Endothelial cell of umbilical vein (primary cell): Measurements from ENCODE around the gene PPFIA1. TPM values are rescaled to one million over a fixed set of nuclear protein-coding genes. Genes with fewer than 3 reads are reported as not detected.

Source experiments
- BruUV-seq: library from RNA; stranded (reverse); fragments of 400-500 nt; replicated peaks from 2 replicates; lab custom pipeline; 2021; lab: Mats Ljungman, UMichigan
- CTCF ChIA-PET: fragments of 300-600, 350-600 bp; sonication (Branson Sonifier 250); formaldehyde crosslinking; loops from one replicate; lab custom pipeline; 2021; ENCODE audit warnings: antibody characterized with exemption, inconsistent platforms; lab: Charles Lee
- POLR2A ChIA-PET: fragments of 300-600, 350-600 bp; sonication (Branson Sonifier 250); formaldehyde crosslinking; loops from one replicate; lab custom pipeline; 2021; ENCODE audit warnings: antibody characterized with exemption, inconsistent platforms; lab: Charles Lee
- DNase-seq: peaks from one replicate; pipeline ENCODE4 v3.0.0-alpha.2; 2011; ENCODE audit warnings: low read depth, low spot score
- FAIRE-seq: peaks from 2 replicates; lab custom pipeline; 2011; peaks lifted over from hg19 to GRCh38; lab: Jason Lieb, UNC
- H2AFZ ChIP-seq: 2 replicates; pipeline ENCODE4 v1.6.0; 2012; ENCODE audit warnings: low read depth, low read length, control low read depth, inconsistent platforms
- H3K27ac ChIP-seq: 2 replicates; pipeline ENCODE4 v1.5.1; 2011; ENCODE audit warnings: low read depth, mild to moderate bottlenecking, control low read depth, low read length, moderate library complexity; ENCODE audit not compliant: insufficient read depth
- H3K27me3 ChIP-seq, 2 experiments: 2 replicates each; pipeline versions ENCODE4 v1.6.0 to v1.6.1; 2011; ENCODE audit warnings: low read length in 2 of 2, mixed read lengths in 1 of 2; ENCODE audit not compliant: control insufficient read depth in 2 of 2, insufficient read depth in 2 of 2
- H3K36me3 ChIP-seq, 2 experiments: 2 replicates in 1 of 2; 3 replicates in 1 of 2; pipeline ENCODE4 v1.5.1; 2011; ENCODE audit warnings: low read length in 2 of 2, mild to moderate bottlenecking in 1 of 2, moderate library complexity in 1 of 2; ENCODE audit not compliant: control insufficient read depth in 2 of 2, insufficient read depth in 2 of 2; ENCODE audit errors: extremely low read depth in 1 of 2
- H3K4me1 ChIP-seq: 3 replicates; pipeline ENCODE4 v1.5.1; 2011; ENCODE audit warnings: mild to moderate bottlenecking, low read length; ENCODE audit not compliant: control insufficient read depth, insufficient read depth; ENCODE audit errors: extremely low read depth
- H3K4me2 ChIP-seq: 2 replicates; pipeline ENCODE4 v1.6.1; 2011; ENCODE audit warnings: low read length, control low read depth, mixed read lengths; ENCODE audit not compliant: insufficient read depth
- H3K4me3 ChIP-seq, 3 experiments: fragments of 200-600 bp in 1 of 3; sonication (generic), shearing (Covaris generic) in 1 of 3; replicated peaks in 1 of 3; 2 replicates each; pipeline ENCODE4 v1.5.1; 2011 to 2016; ENCODE audit warnings: control low read depth in 3 of 3, low read length in 3 of 3, mild to moderate bottlenecking in 2 of 3, inconsistent platforms in 1 of 3, low read depth in 1 of 3, moderate library complexity in 1 of 3; ENCODE audit not compliant: insufficient read depth in 1 of 3
- H3K79me2 ChIP-seq: 2 replicates; pipeline ENCODE4 v1.6.0; 2012; ENCODE audit warnings: low read length, inconsistent platforms; ENCODE audit not compliant: control insufficient read depth, insufficient read depth
- H3K9ac ChIP-seq: replicated peaks from 2 replicates; pipeline ENCODE3; 2011; ENCODE audit warnings: low read length, control low read depth; ENCODE audit not compliant: insufficient read depth; ENCODE audit errors: extremely low read depth
- H3K9me1 ChIP-seq: replicated peaks from 3 replicates; pipeline ENCODE4 v1.6.0; 2011; ENCODE audit warnings: mild to moderate bottlenecking, low read length; ENCODE audit not compliant: control insufficient read depth, insufficient read depth; ENCODE audit errors: extremely low read depth
- H3K9me3 ChIP-seq: replicated peaks from 2 replicates; pipeline ENCODE4 v1.5.1; 2012; ENCODE audit warnings: low read length, inconsistent platforms; ENCODE audit not compliant: control insufficient read depth, insufficient read depth
- H4K20me1 ChIP-seq: replicated peaks from 2 replicates; pipeline ENCODE3; 2011; ENCODE audit warnings: mild to moderate bottlenecking, low read length; ENCODE audit not compliant: control insufficient read depth, insufficient read depth; ENCODE audit errors: extremely low read depth
- CTCF ChIP-seq, 2 donors: IDR thresholded peaks; 1 replicate in 1 of 2; 2 replicates in 1 of 2; pipeline ENCODE4 v1.5.1; 2011; ENCODE audit warnings: low read length in 2 of 2, mild to moderate bottlenecking in 2 of 2, moderate library complexity in 2 of 2, control low read depth in 1 of 2, inconsistent platforms in 1 of 2, low read depth in 1 of 2; ENCODE audit not compliant: insufficient read depth in 1 of 2; ENCODE audit errors: extremely low read depth in 1 of 2
- FOS ChIP-seq: IDR thresholded peaks from 2 replicates; pipeline ENCODE4 v1.6.1; 2011; ENCODE audit warnings: mild to moderate bottlenecking, low read length, moderate library complexity, borderline replicate concordance; ENCODE audit not compliant: insufficient read depth
- GATA2 ChIP-seq: IDR thresholded peaks from 2 replicates; pipeline ENCODE4 v1.7.0; 2011; ENCODE audit warnings: low read depth, mild to moderate bottlenecking, moderate library complexity, mixed read lengths, low read length; ENCODE audit not compliant: insufficient read length, insufficient read depth
- MYC ChIP-seq: IDR thresholded peaks from one replicate; pipeline ENCODE4 v1.6.1; 2011; ENCODE audit warnings: mild to moderate bottlenecking, low read depth, low read length
- POLR2A ChIP-seq: IDR thresholded peaks from 2 replicates; pipeline ENCODE4 v1.6.1; 2012; ENCODE audit warnings: low read depth, mild to moderate bottlenecking, control low read depth, low read length
- dilution Hi-C: fragments of 300-500 bp; cut with MboI; formaldehyde crosslinking; loops from one replicate; pipeline ENCODE4 v1.15.0; 2019; ENCODE audit warnings: low sequenced_read_pairs; ENCODE audit not compliant: extremely low pct_ligation_motif_present
- intact Hi-C: fragments of 100-400 bp; cut with micrococcal nuclease; formaldehyde crosslinking; loops from one replicate; pipeline ENCODE4 v1.10.0; 2022
- polyA plus RNA-seq, 4 experiments: library from polyadenylated mRNA; depleted of rRNA in 3 of 4; stranded (reverse) in 3 of 4; unstranded in 1 of 4; fragments of >200 nt; gene quantifications; 2 replicates each; pipeline versions ENCODE4 v1.2.1 to v1.2.3, GENCODE V29; 2011 to 2012; ENCODE audit warnings: missing spikeins in 1 of 4
- total RNA-seq: library from RNA; stranded (reverse); gene quantifications from 2 replicates; pipeline ENCODE4 v1.2.3, GENCODE V29; 2021

Gene PPFIA1
- total and polyA plus RNA-seq, 2 donors (not counting 3 experiments of a cell fraction or from before 2014, with no cell fraction given), result 44.3 to 60.9 TPM

GRCh38 chr11:70247042-70247709, 23.3 kb upstream of the PPFIA1 start:
- Histone ChIP-seq H3K79me2 (no peaks in the 10 kb centered on the region), H3K36me3 (no peaks in the 10 kb centered on the region), H3K4me1 (no peaks in the 10 kb centered on the region), H3K4me3 (no peak overlapping the region), H2AFZ (no peak overlapping the region), H3K9ac (no peak overlapping the region), H3K27me3 (no peaks in the 10 kb centered on the region), H3K27ac (no peak overlapping the region), H3K9me3 (no peaks in the 10 kb centered on the region), H3K9me1 (no peaks in the 10 kb centered on the region), H4K20me1 (no peaks in the 10 kb centered on the region), H3K4me2 (no peak overlapping the region)
- intact Hi-C loops, result no loop called here
- no peak for TF ChIP-seq GATA2
- no peak for TF ChIP-seq CTCF (IDR thresholded peaks at IDR 0.05; ENCODE audit: extremely low read depth in 1 of 2, insufficient read depth in 1 of 2, low read depth in 1 of 2, low read length in 2 of 2)
- TF ChIP-seq POLR2A, result no peak
- TF ChIP-seq MYC, result no peak
- CTCF ChIA-PET, result no interaction called here
- no peak for FAIRE-seq
- dilution Hi-C loops, result no loop called here
- no peak for DNase-seq
- BruUV-seq, result no TSS peak
- POLR2A ChIA-PET, result no interaction called here

GRCh38 chr11:70247710-70248072, 22.8 kb upstream of the PPFIA1 start:
- H2AFZ ChIP-seq, result no peak overlapping the region
- intact Hi-C loops, result no loop called here
- TF ChIP-seq POLR2A (no peak), FOS (no peak)

More at GRCh38 chr11:70247710-70248072, 22.8 kb upstream of the PPFIA1 start:
- H3K9me1 ChIP-seq, result no peaks in the 10 kb centered on the region
- dilution Hi-C loops, result no loop called here
- no peaks in the 10 kb centered on the region for H3K27me3 ChIP-seq
- no TSS peak for BruUV-seq
- ChIA-PET POLR2A (no interaction called here), CTCF (no interaction called here)
- H3K9ac ChIP-seq, result no peak overlapping the region
- no peaks in the 10 kb centered on the region for H4K20me1 ChIP-seq
- no peaks in the 10 kb centered on the region for H3K79me2 ChIP-seq
- H3K9me3 ChIP-seq, result no peaks in the 10 kb centered on the region
- H3K4me1 ChIP-seq, result no peaks in the 10 kb centered on the region
- no peak for FAIRE-seq
- no peak overlapping the region for H3K4me3 ChIP-seq
- H3K27ac ChIP-seq, result no peak overlapping the region
- DNase-seq, result no peak
- H3K36me3 ChIP-seq, result no peaks in the 10 kb centered on the region
- H3K4me2 ChIP-seq, result no peak overlapping the region
